ENCODE measurements around the gene SPATA9.

SPATA9 gene

DNA sequence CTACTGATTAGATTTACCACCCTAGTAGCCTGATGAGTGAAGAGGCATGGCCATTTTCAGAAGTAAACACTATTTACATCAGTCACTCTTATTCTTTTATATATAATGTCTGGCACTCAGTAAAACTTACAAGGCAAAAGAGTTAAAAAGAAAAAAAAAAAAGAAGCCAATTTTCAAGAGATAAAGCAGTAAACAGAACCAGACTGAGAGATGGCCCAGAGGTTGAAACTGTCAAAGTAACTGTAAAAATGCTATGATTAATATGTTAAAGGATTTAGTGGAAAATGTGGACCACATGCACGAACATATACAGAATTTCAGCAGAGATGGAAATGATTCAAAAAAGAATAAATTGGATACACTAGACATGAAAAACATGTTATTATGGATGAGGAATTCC is 69.3 kb downstream of the SPATA9 start:
- no peak for DNase-seq

DNA sequence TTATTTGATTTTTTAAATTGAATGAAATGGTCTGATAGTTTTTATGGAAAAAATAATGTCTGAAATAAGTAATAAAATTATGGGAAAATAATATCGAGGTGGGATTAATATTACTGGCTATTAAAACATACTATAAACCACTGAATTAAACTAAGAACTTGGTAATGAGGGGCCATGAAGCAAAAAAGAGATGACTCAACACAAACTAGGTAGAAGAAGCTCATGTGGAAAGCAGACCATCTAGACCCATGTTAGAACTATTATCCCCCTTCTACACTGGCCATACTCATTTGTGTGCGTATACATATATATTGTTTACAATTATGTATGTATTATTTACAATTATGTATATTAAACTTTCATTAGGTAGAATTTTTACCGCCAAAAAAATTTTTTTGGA is 71.4 kb downstream of the SPATA9 start:
- DNase-seq = no peak

DNA sequence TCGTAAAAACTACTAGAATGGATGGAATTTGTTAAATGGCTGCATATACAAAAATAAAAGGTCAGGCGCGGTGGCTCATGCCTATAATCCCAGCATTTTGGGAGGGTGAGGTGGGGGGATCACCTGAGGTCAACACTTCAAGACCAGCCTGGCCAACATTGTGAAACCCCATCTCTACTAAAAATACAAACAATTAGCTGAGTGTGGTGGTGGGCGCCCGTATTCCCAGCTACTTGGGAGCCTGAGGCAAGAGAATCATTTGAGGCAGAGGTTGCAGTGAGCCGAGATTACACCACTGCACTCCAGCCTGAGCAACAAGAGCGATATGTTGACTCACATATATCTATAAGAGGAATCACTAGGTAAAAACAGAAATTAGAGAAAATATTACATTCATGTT is 72.2 kb downstream of the SPATA9 start:
- DNase-seq = no peak

DNA sequence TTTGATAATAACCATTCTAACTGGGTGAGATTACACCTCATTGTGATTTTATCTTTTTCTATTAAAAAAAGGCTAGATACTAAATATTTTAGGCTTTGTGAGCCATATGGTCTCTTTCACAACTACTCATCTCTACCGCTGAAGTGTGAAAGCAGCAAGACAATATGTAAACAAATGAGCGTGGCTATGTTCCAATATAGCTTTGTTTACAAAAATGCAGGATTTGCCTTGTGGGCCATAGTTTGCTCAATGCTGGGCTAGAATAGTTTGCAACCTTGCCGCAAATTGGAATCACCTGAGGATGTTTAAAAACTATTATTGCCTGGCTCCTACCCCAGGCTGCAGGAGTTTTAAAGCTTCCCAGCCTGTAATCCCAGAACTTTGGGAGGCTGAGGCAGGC is 73.1 kb downstream of the SPATA9 start:
- no peak for DNase-seq

Data from activated effector memory CD4-positive, alpha-beta T cell treated with anti-CD3 and anti-CD28 coated beads, Interleukin-2, amount 50 U/mL, for 16 hours (primary cell).